DOHH2 (cell line): Measurements from ENCODE around the gene ZNRF3.
"Not testable (repeated sequence)": the region's sequence is repeated elsewhere in the genome, so short reads cannot be mapped to it uniquely, and the experiment has no call there.

Source experiments
- H3F3A ChIP-seq: fragments of 200-600 bp; sonication (generic), shearing (Covaris generic); 2 replicates; pipeline ENCODE4 v1.6.0; 2016; ENCODE audit warnings: antibody characterized with exemption, mild to moderate bottlenecking; ENCODE audit not compliant: control insufficient read depth, insufficient read depth
- H3K27ac ChIP-seq: fragments of 200-600 bp; sonication (generic); 2 replicates; pipeline ENCODE4 v1.5.1; 2014; ENCODE audit warnings: low read depth, mild to moderate bottlenecking, low read length, moderate library complexity
- H3K27me3 ChIP-seq: fragments of 200-600 bp; sonication (generic); 2 replicates; pipeline ENCODE4 v1.6.1; 2014; ENCODE audit warnings: mild to moderate bottlenecking, low read length, mixed read lengths; ENCODE audit not compliant: control insufficient read depth
- H3K36me3 ChIP-seq: fragments of 200-600 bp; sonication (generic); 2 replicates; pipeline ENCODE4 v1.6.1; 2014; ENCODE audit warnings: mild to moderate bottlenecking, low read length, moderate library complexity, mixed read lengths; ENCODE audit not compliant: control insufficient read depth
- H3K4me1 ChIP-seq: fragments of 200-600 bp; sonication (generic); 2 replicates; pipeline ENCODE4 v1.6.1; 2014; ENCODE audit warnings: mild to moderate bottlenecking, low read length, mixed read lengths; ENCODE audit not compliant: control insufficient read depth
- H3K4me2 ChIP-seq: fragments of 200-600 bp; sonication (generic); 2 replicates; pipeline ENCODE4 v1.6.0; 2014; ENCODE audit warnings: mild to moderate bottlenecking, low read length, moderate library complexity
- H3K4me3 ChIP-seq: fragments of 200-600 bp; sonication (generic); 2 replicates; pipeline ENCODE4 v1.5.1; 2014; ENCODE audit warnings: mild to moderate bottlenecking, low read length, mixed read lengths
- H3K79me2 ChIP-seq: fragments of 200-600 bp; sonication (generic); 2 replicates; pipeline ENCODE4 v1.6.1; 2014; ENCODE audit warnings: mild to moderate bottlenecking, low read length, mixed read lengths; ENCODE audit not compliant: control insufficient read depth
- H3K9me2 ChIP-seq: fragments of 200-600 bp; sonication (generic); replicated peaks from 2 replicates; pipeline ENCODE4 v1.6.1; 2014; ENCODE audit warnings: mild to moderate bottlenecking, low read length, mixed read lengths; ENCODE audit not compliant: control insufficient read depth
- H3K9me3 ChIP-seq: fragments of 200-600 bp; sonication (generic); 2 replicates; pipeline ENCODE4 v1.6.1; 2014; ENCODE audit warnings: antibody characterized with exemption, low read length, mixed read lengths; ENCODE audit not compliant: control insufficient read depth, insufficient read depth
- H4K20me1 ChIP-seq: fragments of 200-600 bp; sonication (generic); 2 replicates; pipeline ENCODE4 v1.6.0; 2014; ENCODE audit warnings: low read depth, mild to moderate bottlenecking, antibody characterized with exemption, low read length, moderate library complexity; ENCODE audit not compliant: control insufficient read depth, insufficient read depth
- EZH2phosphoT487 ChIP-seq: fragments of 200-600 bp; sonication (generic); IDR thresholded peaks from 2 replicates; pipeline ENCODE4 v1.6.1; 2017; ENCODE audit warnings: borderline replicate concordance, mild to moderate bottlenecking, antibody characterized with exemption, low read length, moderate library complexity, mixed read lengths
- TF ChIP-seq, protein P1 (sequence below): fragments of 200-600 bp; sonication (generic); IDR thresholded peaks from one replicate; pipeline ENCODE4 v1.5.1; 2014; ENCODE audit warnings: antibody characterized with exemption, mild to moderate bottlenecking, low read depth, low read length; ENCODE audit not compliant: poor library complexity, severe bottlenecking

ZNRF3 gene

DNA sequence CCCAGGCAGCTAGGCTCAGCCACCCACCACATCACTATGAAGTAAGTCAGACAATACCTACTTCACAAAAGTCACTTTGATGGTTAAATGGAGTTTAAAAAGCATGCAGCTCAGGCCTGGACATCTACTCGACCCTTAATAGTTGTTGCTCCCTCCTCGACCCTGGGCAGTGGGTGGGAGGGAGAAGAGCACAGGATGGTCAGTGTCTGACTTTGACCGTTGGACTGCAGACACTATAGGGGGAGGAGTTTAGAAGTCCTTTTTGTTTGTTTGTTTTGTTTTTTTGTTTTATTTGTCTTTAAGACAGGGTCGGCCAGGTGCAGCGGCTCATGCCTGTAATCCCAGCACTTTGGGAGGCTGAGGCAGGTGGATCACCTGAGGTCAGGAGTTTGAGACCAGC is 44.4 kb upstream of the ZNRF3 start:
- no peak for TF ChIP-seq EZH2phosphoT487
- TF ChIP-seq, protein P1, sequence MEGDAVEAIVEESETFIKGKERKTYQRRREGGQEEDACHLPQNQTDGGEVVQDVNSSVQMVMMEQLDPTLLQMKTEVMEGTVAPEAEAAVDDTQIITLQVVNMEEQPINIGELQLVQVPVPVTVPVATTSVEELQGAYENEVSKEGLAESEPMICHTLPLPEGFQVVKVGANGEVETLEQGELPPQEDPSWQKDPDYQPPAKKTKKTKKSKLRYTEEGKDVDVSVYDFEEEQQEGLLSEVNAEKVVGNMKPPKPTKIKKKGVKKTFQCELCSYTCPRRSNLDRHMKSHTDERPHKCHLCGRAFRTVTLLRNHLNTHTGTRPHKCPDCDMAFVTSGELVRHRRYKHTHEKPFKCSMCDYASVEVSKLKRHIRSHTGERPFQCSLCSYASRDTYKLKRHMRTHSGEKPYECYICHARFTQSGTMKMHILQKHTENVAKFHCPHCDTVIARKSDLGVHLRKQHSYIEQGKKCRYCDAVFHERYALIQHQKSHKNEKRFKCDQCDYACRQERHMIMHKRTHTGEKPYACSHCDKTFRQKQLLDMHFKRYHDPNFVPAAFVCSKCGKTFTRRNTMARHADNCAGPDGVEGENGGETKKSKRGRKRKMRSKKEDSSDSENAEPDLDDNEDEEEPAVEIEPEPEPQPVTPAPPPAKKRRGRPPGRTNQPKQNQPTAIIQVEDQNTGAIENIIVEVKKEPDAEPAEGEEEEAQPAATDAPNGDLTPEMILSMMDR, result no peak
- H3K9me2 ChIP-seq, result no peaks in the 10 kb centered on the region
- no peak overlapping the region for H3K4me3 ChIP-seq
- no peaks in the 10 kb centered on the region for H3K27me3 ChIP-seq
- H3F3A ChIP-seq, result no peaks in the 10 kb centered on the region
- no peaks in the 10 kb centered on the region for H3K36me3 ChIP-seq
- H3K4me1 ChIP-seq, result no peaks in the 10 kb centered on the region
- no peaks in the 10 kb centered on the region for H3K9me3 ChIP-seq
- H3K79me2 ChIP-seq, result no peaks in the 10 kb centered on the region
- H3K27ac ChIP-seq, result no peak overlapping the region
- H4K20me1 ChIP-seq, result no peaks in the 10 kb centered on the region
- H3K4me2 ChIP-seq, result no peak overlapping the region

DNA sequence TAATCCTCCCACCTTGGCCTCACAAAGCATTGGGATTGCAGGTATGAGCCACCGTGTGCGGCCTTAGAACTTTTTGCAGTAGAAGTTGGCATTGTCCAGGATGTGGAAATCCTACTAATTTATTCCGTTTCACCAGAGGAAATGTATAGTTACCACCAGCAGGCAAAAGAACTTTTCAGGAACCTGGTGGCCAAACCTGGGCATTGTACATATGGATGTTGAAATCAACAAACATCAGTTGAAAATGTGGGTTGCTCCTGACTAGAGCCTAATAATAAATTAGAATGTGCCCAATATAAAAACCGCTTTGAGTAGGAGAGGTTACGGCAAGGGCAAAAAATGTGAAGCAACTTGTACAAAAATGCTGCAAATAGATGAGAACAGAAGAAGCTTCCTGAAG is 42.3 kb upstream of the ZNRF3 start:
- Histone ChIP-seq H3K4me2 (no peak overlapping the region), H3F3A (no peaks in the 10 kb centered on the region), H3K9me2 (no peaks in the 10 kb centered on the region), H3K27me3 (no peaks in the 10 kb centered on the region), H3K36me3 (no peaks in the 10 kb centered on the region), H3K27ac (no peak overlapping the region), H3K79me2 (no peaks in the 10 kb centered on the region), H4K20me1 (no peaks in the 10 kb centered on the region), H3K4me3 (no peak overlapping the region), H3K4me1 (no peaks in the 10 kb centered on the region), H3K9me3 (no peaks in the 10 kb centered on the region)
- no peak for TF ChIP-seq EZH2phosphoT487

DNA sequence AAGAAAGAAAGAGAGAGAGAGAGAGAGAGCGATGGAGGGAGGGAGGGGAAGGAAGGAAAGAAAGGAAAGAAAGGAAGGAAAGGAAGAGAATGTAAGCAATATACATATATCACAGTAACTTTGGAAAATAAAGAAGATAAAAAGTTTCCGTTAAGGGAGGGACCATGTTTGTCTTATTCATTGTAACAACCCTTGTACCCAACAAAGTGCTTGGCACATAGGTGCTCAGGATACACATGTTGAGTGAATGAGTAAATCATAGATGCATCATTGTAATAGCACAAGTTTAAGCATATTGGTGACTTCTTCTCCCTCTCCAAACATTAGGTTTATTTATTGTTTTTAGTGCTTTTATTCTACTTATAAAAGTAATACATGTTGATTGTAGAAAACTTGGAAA is 39.7 kb upstream of the ZNRF3 start:
- Histone ChIP-seq H4K20me1 (no peaks in the 10 kb centered on the region), H3K9me3 (no peaks in the 10 kb centered on the region), H3K4me3 (no peak overlapping the region), H3K9me2 (no peaks in the 10 kb centered on the region), H3F3A (no peaks in the 10 kb centered on the region), H3K27me3 (no peaks in the 10 kb centered on the region), H3K4me2 (no peak overlapping the region), H3K4me1 (no peaks in the 10 kb centered on the region), H3K27ac (no peak overlapping the region), H3K36me3 (no peaks in the 10 kb centered on the region), H3K79me2 (no peaks in the 10 kb centered on the region)
- TF ChIP-seq, protein P1, result no peak
- TF ChIP-seq EZH2phosphoT487, result no peak

DNA sequence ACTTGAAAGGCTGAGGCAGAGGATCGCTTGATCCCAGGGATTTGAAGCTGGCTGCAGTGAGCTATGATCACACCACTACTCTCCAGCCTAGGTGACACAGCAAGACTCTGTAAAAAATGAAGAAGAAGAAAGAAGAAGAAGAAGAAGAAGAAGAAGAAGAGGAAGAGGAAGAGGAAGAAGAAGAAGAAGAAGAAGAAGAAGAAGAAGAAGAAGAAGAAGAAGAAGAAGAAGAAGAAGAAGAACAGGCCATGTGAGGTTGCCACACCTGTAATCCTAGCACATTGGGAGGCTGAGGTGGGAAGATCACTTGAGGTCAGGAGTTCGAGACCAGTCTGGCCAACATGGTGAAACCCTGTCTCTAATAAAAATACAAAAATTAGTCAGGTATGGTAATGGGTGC is 39.1 kb upstream of the ZNRF3 start:
- H3K4me3 ChIP-seq, H3K9me3 ChIP-seq, H3F3A ChIP-seq, H3K27ac ChIP-seq, H3K9me2 ChIP-seq, H3K79me2 ChIP-seq, H3K4me1 ChIP-seq, H3K4me2 ChIP-seq, H3K36me3 ChIP-seq, H4K20me1 ChIP-seq, H3K27me3 ChIP-seq: not testable (repeated sequence)
